Kidney capillary endothelial cell (primary cell): ENCODE results near the gene ZNF513.
A peak's percentile ranks its signal among the peaks of the same experiment; 100 is the strongest.

Experiments
- DNase-seq: peaks from one replicate; pipeline ENCODE4 v3.0.0-alpha.2; 2018; ENCODE audit warnings: low spot score

ZNF513 gene

GRCh38 chr2:27390822-27391679, 10.5 kb upstream of the ZNF513 start:
- DNase-seq: no peak

GRCh38 chr2:27381577-27382181, 1.1 kb upstream of the ZNF513 start:
- DNase-seq: no peak

- DNase-seq: peak; percentile 26
Observed at GRCh38 chr2:27379836-27380625, 503 bp downstream of the ZNF513 start.

GRCh38 chr2:27379383-27379835, 1.1 kb downstream of the ZNF513 start:
- DNase-seq: no peak

- no peak for DNase-seq
Observed at GRCh38 chr2:27378809-27379290, 1.7 kb downstream of the ZNF513 start.

- DNase-seq: no peak
Observed at GRCh38 chr2:27378096-27378808, 2.3 kb downstream of the ZNF513 start.

GRCh38 chr2:27377618-27378095, 2.9 kb downstream of the ZNF513 start:
- DNase-seq: no peak

GRCh38 chr2:27376866-27377617, 3.5 kb downstream of the ZNF513 start:
- DNase-seq: no peak

GRCh38 chr2:27376151-27376865, 4.2 kb downstream of the ZNF513 start:
- DNase-seq: no peak

GRCh38 chr2:27375513-27376099, 4.9 kb downstream of the ZNF513 start:
- DNase-seq: no peak

- no peak for DNase-seq
Observed at GRCh38 chr2:27373567-27373966, 7.0 kb downstream of the ZNF513 start.

GRCh38 chr2:27372937-27373336, 7.6 kb downstream of the ZNF513 start:
- DNase-seq: no peak

GRCh38 chr2:27370816-27371620, 9.5 kb downstream of the ZNF513 start:
- no peak for DNase-seq

- DNase-seq: peak; percentile 97
Observed at GRCh38 chr2:27370026-27370815, 10.3 kb downstream of the ZNF513 start, which contains the start of the genes EIF2B4 and SNX17. EIF2B4 (minus strand) TSS chr2:27370338; CDS start chr2:27370314, 24 bp downstream. SNX17 (plus strand) TSS chr2:27370616; CDS start chr2:27370744, 128 bp downstream.

- DNase-seq: peak; percentile 56
Observed at GRCh38 chr2:27369471-27370025, 11.0 kb downstream of the ZNF513 start.

GRCh38 chr2:27363933-27364332, 16.6 kb downstream of the ZNF513 start:
- DNase-seq: no peak

GRCh38 chr2:27362678-27363420, 17.7 kb downstream of the ZNF513 start:
- no peak for DNase-seq
